ENCODE measurements around the gene ZNF750.

The ZNF750 gene

DNA sequence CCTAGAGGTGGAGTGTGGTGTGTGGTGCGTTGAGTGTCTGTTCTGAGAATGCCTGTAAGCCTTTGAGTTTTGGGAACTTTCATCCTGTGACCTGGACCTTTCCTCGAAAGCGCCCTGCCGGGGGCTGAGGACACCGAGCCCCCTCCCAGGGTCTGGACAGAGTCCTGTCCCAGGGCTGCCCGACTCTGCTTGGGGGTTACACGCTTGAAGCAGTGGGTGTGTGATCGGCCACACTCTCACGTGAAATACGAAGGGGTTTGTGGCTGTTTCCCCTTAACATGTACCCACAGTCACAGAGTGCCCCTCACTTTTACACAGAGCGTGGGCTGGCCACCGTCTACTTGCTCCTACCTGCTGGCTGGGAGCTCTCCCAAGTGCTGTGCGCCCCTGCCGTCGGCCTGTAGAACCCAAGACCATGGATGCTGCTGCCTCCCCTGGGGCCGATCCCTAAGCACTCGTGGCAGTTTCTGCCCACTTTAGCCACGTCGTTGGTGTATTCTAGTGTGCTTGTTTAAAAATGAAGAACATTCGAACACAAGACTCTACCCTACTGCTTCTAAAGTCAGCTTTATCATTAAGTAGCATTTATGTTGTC is 6.8 kb downstream of the ZNF750 start:
- TF ChIP-seq ZNF596 (tag by site-specific recombination; IDR thresholded peaks at IDR 0.05), result no peak
- TF ChIP-seq ZNF16 (tag by site-specific recombination; IDR thresholded peaks at IDR 0.05; ENCODE audit: low read depth), result no peak
- no peak for TF ChIP-seq SETDB1 (IDR thresholded peaks at IDR 0.05; ENCODE audit: insufficient read length, low read length)
- no peak for TF ChIP-seq ZNF701 (tag by site-specific recombination; IDR thresholded peaks at IDR 0.05)
- TF ChIP-seq GLI4 (tag by site-specific recombination; IDR thresholded peaks at IDR 0.05), result no peak
- TF ChIP-seq ZNF791 (tag by site-specific recombination; IDR thresholded peaks at IDR 0.05), result no peak
- CTCF ChIA-PET, result no interaction called here
- POLR2A ChIA-PET, result interaction anchor here (1.2 kb wide), 1 partner anchor 15 kb away, joined by 4 read pairs; no protein-coding TSS in a partner anchor
- H3K4me1 ChIP-seq (ENCODE audit: control insufficient read depth, insufficient read depth, low read length), result no peaks in the 10 kb centered on the region
- H3K27ac ChIP-seq (ENCODE audit: extremely low read depth, low read depth, low read length), result no peak overlapping the region
- no peaks in the 10 kb centered on the region for H3K9me3 ChIP-seq (ENCODE audit: control insufficient read depth, insufficient read depth, low read depth, low read length)
- no peak overlapping the region for H3K4me3 ChIP-seq (ENCODE audit: low read depth, low read length)
- H3K36me3 ChIP-seq (ENCODE audit: control insufficient read depth in 2 of 2, insufficient read depth in 1 of 2, low read length in 2 of 2), result peaks cover 6 to 24% of the 10 kb centered on the region in 2 experiments; a peak in 2 of 3 replicates

DNA sequence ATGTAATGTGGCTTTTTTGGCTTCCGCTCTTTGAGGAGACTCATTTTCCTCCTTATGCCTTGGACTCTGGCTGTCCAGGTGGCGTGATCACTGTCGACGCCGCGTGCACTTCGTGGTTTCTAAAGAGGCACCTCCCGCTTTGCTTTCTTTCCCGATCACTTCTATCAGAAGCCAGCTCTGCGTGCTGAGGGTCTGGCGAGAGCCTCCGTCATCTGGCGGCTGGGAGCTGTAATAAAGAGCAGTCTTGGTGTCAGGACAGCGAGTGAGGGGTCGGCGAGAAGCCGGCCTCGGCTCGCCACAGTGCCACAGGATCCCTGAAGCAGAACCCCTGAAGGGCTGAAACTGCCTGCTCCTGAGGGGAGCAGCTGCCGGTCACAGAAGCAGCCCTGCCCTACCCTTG is 7.4 kb downstream of the ZNF750 start:
- no peaks in the 10 kb centered on the region for H3K4me1 ChIP-seq (ENCODE audit: control insufficient read depth, insufficient read depth, low read length)
- CTCF ChIA-PET, result no interaction called here
- TF ChIP-seq, protein P1, sequence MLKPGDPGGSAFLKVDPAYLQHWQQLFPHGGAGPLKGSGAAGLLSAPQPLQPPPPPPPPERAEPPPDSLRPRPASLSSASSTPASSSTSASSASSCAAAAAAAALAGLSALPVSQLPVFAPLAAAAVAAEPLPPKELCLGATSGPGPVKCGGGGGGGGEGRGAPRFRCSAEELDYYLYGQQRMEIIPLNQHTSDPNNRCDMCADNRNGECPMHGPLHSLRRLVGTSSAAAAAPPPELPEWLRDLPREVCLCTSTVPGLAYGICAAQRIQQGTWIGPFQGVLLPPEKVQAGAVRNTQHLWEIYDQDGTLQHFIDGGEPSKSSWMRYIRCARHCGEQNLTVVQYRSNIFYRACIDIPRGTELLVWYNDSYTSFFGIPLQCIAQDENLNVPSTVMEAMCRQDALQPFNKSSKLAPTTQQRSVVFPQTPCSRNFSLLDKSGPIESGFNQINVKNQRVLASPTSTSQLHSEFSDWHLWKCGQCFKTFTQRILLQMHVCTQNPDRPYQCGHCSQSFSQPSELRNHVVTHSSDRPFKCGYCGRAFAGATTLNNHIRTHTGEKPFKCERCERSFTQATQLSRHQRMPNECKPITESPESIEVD (tag by site-specific recombination; IDR thresholded peaks at IDR 0.05), result no peak
- no peak for TF ChIP-seq REPIN1 (tag by site-specific recombination; IDR thresholded peaks at IDR 0.05; ENCODE audit: low read depth)
- TF ChIP-seq ZNF768 (tag by site-specific recombination; IDR thresholded peaks at IDR 0.05), result no peak
- TF ChIP-seq ZNF560 (tag by site-specific recombination; IDR thresholded peaks at IDR 0.05; ENCODE audit: borderline replicate concordance), result no peak
- TF ChIP-seq ZNF558 (tag by site-specific recombination; IDR thresholded peaks at IDR 0.05), result no peak
- no peak for TF ChIP-seq ZNF76 (tag by site-specific recombination; IDR thresholded peaks at IDR 0.05; ENCODE audit: borderline replicate concordance, low read depth)
- TF ChIP-seq, protein P2, sequence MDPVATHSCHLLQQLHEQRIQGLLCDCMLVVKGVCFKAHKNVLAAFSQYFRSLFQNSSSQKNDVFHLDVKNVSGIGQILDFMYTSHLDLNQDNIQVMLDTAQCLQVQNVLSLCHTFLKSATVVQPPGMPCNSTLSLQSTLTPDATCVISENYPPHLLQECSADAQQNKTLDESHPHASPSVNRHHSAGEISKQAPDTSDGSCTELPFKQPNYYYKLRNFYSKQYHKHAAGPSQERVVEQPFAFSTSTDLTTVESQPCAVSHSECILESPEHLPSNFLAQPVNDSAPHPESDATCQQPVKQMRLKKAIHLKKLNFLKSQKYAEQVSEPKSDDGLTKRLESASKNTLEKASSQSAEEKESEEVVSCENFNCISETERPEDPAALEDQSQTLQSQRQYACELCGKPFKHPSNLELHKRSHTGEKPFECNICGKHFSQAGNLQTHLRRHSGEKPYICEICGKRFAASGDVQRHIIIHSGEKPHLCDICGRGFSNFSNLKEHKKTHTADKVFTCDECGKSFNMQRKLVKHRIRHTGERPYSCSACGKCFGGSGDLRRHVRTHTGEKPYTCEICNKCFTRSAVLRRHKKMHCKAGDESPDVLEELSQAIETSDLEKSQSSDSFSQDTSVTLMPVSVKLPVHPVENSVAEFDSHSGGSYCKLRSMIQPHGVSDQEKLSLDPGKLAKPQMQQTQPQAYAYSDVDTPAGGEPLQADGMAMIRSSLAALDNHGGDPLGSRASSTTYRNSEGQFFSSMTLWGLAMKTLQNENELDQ (tag by site-specific recombination; IDR thresholded peaks at IDR 0.05; ENCODE audit: low read depth), result no peak
- no peak for TF ChIP-seq ZNF670 (tag by site-specific recombination; IDR thresholded peaks at IDR 0.05; ENCODE audit: low read depth)
- TF ChIP-seq KLF16 (tag by site-specific recombination; IDR thresholded peaks at IDR 0.05), result no peak
- no peak for TF ChIP-seq GFI1B (tag by site-specific recombination; IDR thresholded peaks at IDR 0.05)
- no peak for TF ChIP-seq ZNF776 (tag by site-specific recombination; IDR thresholded peaks at IDR 0.05; ENCODE audit: borderline replicate concordance)
- no peak for TF ChIP-seq ZBTB20 (tag by site-specific recombination; IDR thresholded peaks at IDR 0.05)
- no peak for TF ChIP-seq KLF8 (tag by site-specific recombination; IDR thresholded peaks at IDR 0.05)
- no peak for TF ChIP-seq OSR2 (tag by site-specific recombination; IDR thresholded peaks at IDR 0.05)
- TF ChIP-seq ZNF324 (tag by site-specific recombination; IDR thresholded peaks at IDR 0.05), result no peak
- no peak for TF ChIP-seq ZNF501 (tag by site-specific recombination; IDR thresholded peaks at IDR 0.05)
- TF ChIP-seq, protein P3, sequence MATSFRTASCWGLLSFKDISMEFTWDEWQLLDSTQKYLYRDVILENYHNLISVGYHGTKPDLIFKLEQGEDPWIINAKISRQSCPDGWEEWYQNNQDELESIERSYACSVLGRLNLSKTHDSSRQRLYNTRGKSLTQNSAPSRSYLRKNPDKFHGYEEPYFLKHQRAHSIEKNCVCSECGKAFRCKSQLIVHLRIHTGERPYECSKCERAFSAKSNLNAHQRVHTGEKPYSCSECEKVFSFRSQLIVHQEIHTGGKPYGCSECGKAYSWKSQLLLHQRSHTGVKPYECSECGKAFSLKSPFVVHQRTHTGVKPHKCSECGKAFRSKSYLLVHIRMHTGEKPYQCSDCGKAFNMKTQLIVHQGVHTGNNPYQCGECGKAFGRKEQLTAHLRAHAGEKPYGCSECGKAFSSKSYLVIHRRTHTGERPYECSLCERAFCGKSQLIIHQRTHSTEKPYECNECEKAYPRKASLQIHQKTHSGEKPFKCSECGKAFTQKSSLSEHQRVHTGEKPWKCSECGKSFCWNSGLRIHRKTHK (tag by site-specific recombination; IDR thresholded peaks at IDR 0.05), result no peak
- H3K9me3 ChIP-seq (ENCODE audit: control insufficient read depth, insufficient read depth, low read depth, low read length), result no peaks in the 10 kb centered on the region
- no peak overlapping the region for H3K27ac ChIP-seq (ENCODE audit: extremely low read depth, low read depth, low read length)
- peaks cover 6 to 30% of the 10 kb centered on the region in 2 experiments; a peak in 2 of 3 replicates for H3K36me3 ChIP-seq (ENCODE audit: control insufficient read depth in 2 of 2, insufficient read depth in 1 of 2, low read length in 2 of 2)
- POLR2A ChIA-PET, result interaction anchor here (1.2 kb wide), 1 partner anchor 14 kb away, joined by 4 read pairs; no protein-coding TSS in a partner anchor
- no peak overlapping the region for H3K4me3 ChIP-seq (ENCODE audit: low read depth, low read length)

Measured in HEK293 (cell line).